ENCODE results near the gene TBPL2.

The TBPL2 gene

GRCh38 chr14:55419663-55420062, 20.8 kb downstream of the TBPL2 start:
- no peak for DNase-seq
- Histone ChIP-seq H3K4me1 (peaks cover 12% of the 10 kb centered on the region), H3K27me3 (no peaks in the 10 kb centered on the region), H3K36me3 (no peaks in the 10 kb centered on the region), H3K4me3 (ENCODE audit: low read depth, low read length) (no peak overlapping the region), H3K9me3 (no peaks in the 10 kb centered on the region)
- no peak for TF ChIP-seq CTCF (IDR thresholded peaks at IDR 0.05; ENCODE audit: low read depth, low read length)

- peaks cover 12% of the 10 kb centered on the region for H3K4me1 ChIP-seq
- no peak for DNase-seq
- H3K36me3 ChIP-seq: no peaks in the 10 kb centered on the region
- no peaks in the 10 kb centered on the region for H3K9me3 ChIP-seq
- TF ChIP-seq CTCF (IDR thresholded peaks at IDR 0.05; ENCODE audit: low read depth, low read length): no peak
- no peaks in the 10 kb centered on the region for H3K27me3 ChIP-seq
- no peak overlapping the region for H3K4me3 ChIP-seq (ENCODE audit: low read depth, low read length)
Observed at GRCh38 chr14:55418411-55418810, 22.0 kb downstream of the TBPL2 start.

- Histone ChIP-seq H3K4me1 (peaks cover 12% of the 10 kb centered on the region), H3K36me3 (no peaks in the 10 kb centered on the region), H3K27me3 (no peaks in the 10 kb centered on the region), H3K9me3 (no peaks in the 10 kb centered on the region), H3K4me3 (ENCODE audit: low read depth, low read length) (no peak overlapping the region)
- TF ChIP-seq CTCF (IDR thresholded peaks at IDR 0.05; ENCODE audit: low read depth, low read length): no peak
- DNase-seq: peak; percentile 67
Observed at GRCh38 chr14:55417955-55418354, 22.5 kb downstream of the TBPL2 start.

GRCh38 chr14:55416866-55417265, 23.6 kb downstream of the TBPL2 start:
- peak; percentile 49 for DNase-seq
- TF ChIP-seq CTCF (IDR thresholded peaks at IDR 0.05; ENCODE audit: low read depth, low read length): peak; percentile 76
- no peaks in the 10 kb centered on the region for H3K9me3 ChIP-seq
- no peaks in the 10 kb centered on the region for H3K36me3 ChIP-seq
- no peak overlapping the region for H3K4me3 ChIP-seq (ENCODE audit: low read depth, low read length)
- H3K4me1 ChIP-seq: peaks cover 12% of the 10 kb centered on the region
- H3K27me3 ChIP-seq: no peaks in the 10 kb centered on the region

- no peak for DNase-seq
- Histone ChIP-seq H3K4me3 (ENCODE audit: low read depth, low read length) (no peak overlapping the region), H3K36me3 (no peaks in the 10 kb centered on the region), H3K4me1 (peaks cover 12% of the 10 kb centered on the region), H3K27me3 (no peaks in the 10 kb centered on the region), H3K9me3 (no peaks in the 10 kb centered on the region)
- no peak for TF ChIP-seq CTCF (IDR thresholded peaks at IDR 0.05; ENCODE audit: low read depth, low read length)
Observed at GRCh38 chr14:55414551-55414950, 25.9 kb downstream of the TBPL2 start.

- TF ChIP-seq CTCF (IDR thresholded peaks at IDR 0.05; ENCODE audit: low read depth, low read length): no peak
- Histone ChIP-seq H3K4me1 (peaks cover 3% of the 10 kb centered on the region), H3K4me3 (ENCODE audit: low read depth, low read length) (no peak overlapping the region), H3K27me3 (no peaks in the 10 kb centered on the region), H3K9me3 (no peaks in the 10 kb centered on the region), H3K36me3 (no peaks in the 10 kb centered on the region)
- DNase-seq: no peak
Observed at GRCh38 chr14:55412676-55413075, 27.7 kb downstream of the TBPL2 start.

All from BE2C (cell line).